HepG2 (cell line): ENCODE measurements around the gene SETD2. TPM values are rescaled to one million over a fixed set of nuclear protein-coding genes. Genes with fewer than 3 reads are reported as not detected.

ENCODE experiments used
- ATAC-seq: fragments of 200-7000 bp; cut with Tn5 transposase; 3 replicates; pipeline ENCODE4 v1.9.1; 2020; ENCODE audit warnings: mild to moderate bottlenecking, moderate library complexity
- BruUV-seq: library from RNA; stranded (reverse); fragments of 400-500 nt; replicated peaks from 2 replicates; lab custom pipeline; 2021; lab: Mats Ljungman, UMichigan
- CTCF ChIA-PET: fragments of 300-600 bp; formaldehyde crosslinking; extraction: SDS; loops from one replicate; lab custom pipeline; 2021; ENCODE audit warnings: low total read pairs, inconsistent platforms, low intra/inter-chr PET ratio; lab: Yijun Ruan, JAX
- POLR2A ChIA-PET: fragments of 350-600 bp; sonication (Branson Sonifier 250); formaldehyde crosslinking; loops from one replicate; lab custom pipeline; 2020; ENCODE audit warnings: antibody characterized with exemption, inconsistent platforms; lab: Yijun Ruan, JAX
- DNase-seq: peaks from one replicate; pipeline ENCODE4 v3.0.0-alpha.2; 2015; ENCODE audit warnings: low spot score
- FAIRE-seq: peaks from 3 replicates; lab custom pipeline; 2011; peaks lifted over from hg19 to GRCh38; lab: Jason Lieb, UNC
- H2AFZ ChIP-seq: one replicate; pipeline ENCODE4 v1.6.1; 2011; ENCODE audit warnings: low read length, inconsistent platforms
- H3K27ac ChIP-seq: fragments of 300-600 bp; 3 replicates; pipeline ENCODE4 v1.8.0; 2011; ENCODE audit warnings: mixed run types, mild to moderate bottlenecking, mixed read lengths, low read length, inconsistent platforms; ENCODE audit not compliant: insufficient read depth; ENCODE audit errors: extremely low read length
- H3K27me3 ChIP-seq, 2 experiments: fragments of 200-600 bp in 1 of 2; 2 replicates in 1 of 2; 3 replicates in 1 of 2; pipeline versions ENCODE4 v1.6.0 to v1.8.0; 2011; ENCODE audit warnings: low read length in 2 of 2, mild to moderate bottlenecking in 2 of 2, moderate library complexity in 2 of 2, inconsistent platforms in 1 of 2; ENCODE audit not compliant: insufficient read depth in 2 of 2, control insufficient read depth in 1 of 2
- H3K36me3 ChIP-seq, 2 experiments: fragments of 200-600 bp in 1 of 2; replicated peaks in 1 of 2; 2 replicates in 1 of 2; 3 replicates in 1 of 2; pipeline versions ENCODE4 v1.5.1 to v1.8.0; 2011; ENCODE audit warnings: low read length in 2 of 2, inconsistent platforms in 1 of 2; ENCODE audit not compliant: insufficient read depth in 2 of 2, control insufficient read depth in 1 of 2
- H3K4me1 ChIP-seq: 2 replicates; pipeline ENCODE4 v1.5.1; 2012; ENCODE audit warnings: low read length, inconsistent platforms; ENCODE audit not compliant: insufficient read depth
- H3K4me2 ChIP-seq: 2 replicates; pipeline ENCODE4 v1.6.0; 2011; ENCODE audit warnings: low read depth, low read length, inconsistent platforms
- H3K4me3 ChIP-seq, 3 experiments: fragments of 200-600 bp in 1 of 3; sonication (generic), shearing (Covaris generic) in 1 of 3; replicated peaks in 1 of 3; 2 replicates each; pipeline ENCODE4 v1.5.1; 2011 to 2016; ENCODE audit warnings: low read length in 3 of 3, inconsistent platforms in 2 of 3, low read depth in 2 of 3, mild to moderate bottlenecking in 2 of 3, control low read depth in 1 of 3, mixed read lengths in 1 of 3; ENCODE audit not compliant: insufficient read depth in 1 of 3
- H3K79me2 ChIP-seq: one replicate; pipeline ENCODE4 v1.6.1; 2011; ENCODE audit warnings: low read length, inconsistent platforms; ENCODE audit not compliant: insufficient read depth
- H3K9ac ChIP-seq: 2 replicates; pipeline ENCODE4 v1.6.0; 2011; ENCODE audit warnings: mild to moderate bottlenecking, low read depth, low read length, inconsistent platforms; ENCODE audit not compliant: insufficient read depth
- H3K9me3 ChIP-seq: 2 replicates; pipeline ENCODE4 v1.5.1; 2012; ENCODE audit warnings: mild to moderate bottlenecking, low read length
- H4K20me1 ChIP-seq: 2 replicates; pipeline ENCODE4 v1.6.0; 2011; ENCODE audit warnings: inconsistent platforms, mild to moderate bottlenecking, low read length, moderate library complexity; ENCODE audit not compliant: insufficient read depth
- EHMT2 ChIP-seq: fragments of 200-600 bp; sonication (generic); IDR thresholded peaks from 2 replicates; pipeline ENCODE4 v1.7.0; 2017; ENCODE audit warnings: antibody characterized with exemption, low read depth, low read length, borderline replicate concordance
- HOXA9 ChIP-seq: sonication (generic); formaldehyde crosslinking; IDR thresholded peaks from 2 replicates; pipeline ENCODE4 v1.8.1; 2022; ENCODE audit warnings: missing genetic modification reagents, mild to moderate bottlenecking, moderate library complexity, borderline replicate concordance
- ZFP1 ChIP-seq: IDR thresholded peaks from 2 replicates; pipeline ENCODE4 v1.6.1; 2016
- ZNF737 ChIP-seq: sonication (generic); formaldehyde crosslinking; IDR thresholded peaks from 2 replicates; pipeline ENCODE4 v1.5.0; 2020; ENCODE audit warnings: missing genetic modification reagents, mild to moderate bottlenecking, borderline replicate concordance
- ZNF776 ChIP-seq: sonication (generic); formaldehyde crosslinking; IDR thresholded peaks from 2 replicates; pipeline ENCODE4 v1.4.0; 2020; ENCODE audit warnings: mild to moderate bottlenecking, missing genetic modification reagents
- WGBS: methylation state at CpG from one replicate; pipeline ENCODE4 v1.1.6; 2017; ENCODE audit warnings: low lambda C conversion rate; 5-methylcytosine and 5-hydroxymethylcytosine counted together
- in situ Hi-C: cut with HindIII; loops from 2 replicates; pipeline ENCODE4 v1.10.0; 2017; ENCODE audit warnings: low pct_unique_long_range_greater_than_20kb; ENCODE audit not compliant: extremely low pct_ligation_motif_present
- intact Hi-C: fragments of 100-400 bp; cut with micrococcal nuclease; formaldehyde crosslinking; loops from one replicate; pipeline ENCODE4 v1.10.0; 2022; ENCODE audit not compliant: unreplicated experiment
- polyA plus RNA-seq, 8 experiments: library from polyadenylated mRNA; depleted of rRNA in 3 of 8; stranded (reverse) in 7 of 8; unstranded in 1 of 8; fragments of >200 nt; fragmentation: Illumina TruSeq in 4 of 8; extraction: Trizol in 4 of 8; gene quantifications; 2 replicates each; pipeline versions ENCODE4 v1.2.1 to v1.2.3, GENCODE V29; 2011 to 2016; ENCODE audit warnings: low read depth in 4 of 8, missing spikeins in 1 of 8, mixed read lengths in 1 of 8; ENCODE audit not compliant: insufficient read depth in 1 of 8
- total RNA-seq, 5 experiments: library from RNA; depleted of rRNA; stranded (reverse); fragments of >200 nt; fragmentation: Illumina TruSeq; extraction: Trizol; gene quantifications; 2 replicates each; pipeline ENCODE4 v1.2.3, GENCODE V29; 2016; ENCODE audit warnings: low read depth in 1 of 5
- TF ChIP-seq, protein P1 (sequence below): sonication (generic); formaldehyde crosslinking; IDR thresholded peaks from 2 replicates; pipeline ENCODE4 v1.5.1; 2020; ENCODE audit warnings: mild to moderate bottlenecking, missing genetic modification reagents, borderline replicate concordance
- TF ChIP-seq, protein P2 (sequence below): sonication (generic); formaldehyde crosslinking; IDR thresholded peaks from 2 replicates; pipeline ENCODE4 v1.4.0; 2020; ENCODE audit warnings: missing genetic modification reagents, borderline replicate concordance
- TF ChIP-seq, protein P3 (sequence below): IDR thresholded peaks from 2 replicates; pipeline ENCODE4 v1.6.1; 2016; ENCODE audit warnings: missing genetic modification reagents, missing compliant biosample characterization

The SETD2 gene
- total and polyA plus RNA-seq, 2 of the 13 experiments (the other 11 are each of a cell fraction or from before 2014, with no cell fraction given): 14.2 to 24.2 TPM

DNA sequence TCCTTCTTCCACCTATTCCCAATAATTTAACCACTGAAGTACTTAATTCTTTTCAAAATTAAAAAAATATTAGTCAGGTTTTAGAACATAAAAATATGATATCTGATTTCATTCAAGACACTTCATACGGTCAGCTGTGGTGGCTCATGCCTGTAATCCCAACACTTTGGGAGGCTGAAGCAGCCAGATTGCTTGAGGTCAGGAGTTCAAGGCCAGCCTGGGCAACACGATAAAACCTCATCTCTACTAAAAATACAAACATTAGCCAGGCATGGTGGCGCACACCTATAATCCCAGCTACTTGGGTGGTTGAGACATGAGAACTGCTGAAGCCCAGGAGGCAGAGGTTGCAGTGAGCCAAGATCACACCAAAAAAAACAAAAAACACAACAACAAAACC is 127.8 kb downstream of the SETD2 start (continued):
- TF ChIP-seq, protein P1, sequence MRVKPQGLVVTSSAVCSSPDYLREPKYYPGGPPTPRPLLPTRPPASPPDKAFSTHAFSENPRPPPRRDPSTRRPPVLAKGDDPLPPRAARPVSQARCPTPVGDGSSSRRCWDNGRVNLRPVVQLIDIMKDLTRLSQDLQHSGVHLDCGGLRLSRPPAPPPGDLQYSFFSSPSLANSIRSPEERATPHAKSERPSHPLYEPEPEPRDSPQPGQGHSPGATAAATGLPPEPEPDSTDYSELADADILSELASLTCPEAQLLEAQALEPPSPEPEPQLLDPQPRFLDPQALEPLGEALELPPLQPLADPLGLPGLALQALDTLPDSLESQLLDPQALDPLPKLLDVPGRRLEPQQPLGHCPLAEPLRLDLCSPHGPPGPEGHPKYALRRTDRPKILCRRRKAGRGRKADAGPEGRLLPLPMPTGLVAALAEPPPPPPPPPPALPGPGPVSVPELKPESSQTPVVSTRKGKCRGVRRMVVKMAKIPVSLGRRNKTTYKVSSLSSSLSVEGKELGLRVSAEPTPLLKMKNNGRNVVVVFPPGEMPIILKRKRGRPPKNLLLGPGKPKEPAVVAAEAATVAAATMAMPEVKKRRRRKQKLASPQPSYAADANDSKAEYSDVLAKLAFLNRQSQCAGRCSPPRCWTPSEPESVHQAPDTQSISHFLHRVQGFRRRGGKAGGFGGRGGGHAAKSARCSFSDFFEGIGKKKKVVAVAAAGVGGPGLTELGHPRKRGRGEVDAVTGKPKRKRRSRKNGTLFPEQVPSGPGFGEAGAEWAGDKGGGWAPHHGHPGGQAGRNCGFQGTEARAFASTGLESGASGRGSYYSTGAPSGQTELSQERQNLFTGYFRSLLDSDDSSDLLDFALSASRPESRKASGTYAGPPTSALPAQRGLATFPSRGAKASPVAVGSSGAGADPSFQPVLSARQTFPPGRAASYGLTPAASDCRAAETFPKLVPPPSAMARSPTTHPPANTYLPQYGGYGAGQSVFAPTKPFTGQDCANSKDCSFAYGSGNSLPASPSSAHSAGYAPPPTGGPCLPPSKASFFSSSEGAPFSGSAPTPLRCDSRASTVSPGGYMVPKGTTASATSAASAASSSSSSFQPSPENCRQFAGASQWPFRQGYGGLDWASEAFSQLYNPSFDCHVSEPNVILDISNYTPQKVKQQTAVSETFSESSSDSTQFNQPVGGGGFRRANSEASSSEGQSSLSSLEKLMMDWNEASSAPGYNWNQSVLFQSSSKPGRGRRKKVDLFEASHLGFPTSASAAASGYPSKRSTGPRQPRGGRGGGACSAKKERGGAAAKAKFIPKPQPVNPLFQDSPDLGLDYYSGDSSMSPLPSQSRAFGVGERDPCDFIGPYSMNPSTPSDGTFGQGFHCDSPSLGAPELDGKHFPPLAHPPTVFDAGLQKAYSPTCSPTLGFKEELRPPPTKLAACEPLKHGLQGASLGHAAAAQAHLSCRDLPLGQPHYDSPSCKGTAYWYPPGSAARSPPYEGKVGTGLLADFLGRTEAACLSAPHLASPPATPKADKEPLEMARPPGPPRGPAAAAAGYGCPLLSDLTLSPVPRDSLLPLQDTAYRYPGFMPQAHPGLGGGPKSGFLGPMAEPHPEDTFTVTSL (CRISPR knock-in tag): no peak
- no peak for TF ChIP-seq EHMT2

DNA sequence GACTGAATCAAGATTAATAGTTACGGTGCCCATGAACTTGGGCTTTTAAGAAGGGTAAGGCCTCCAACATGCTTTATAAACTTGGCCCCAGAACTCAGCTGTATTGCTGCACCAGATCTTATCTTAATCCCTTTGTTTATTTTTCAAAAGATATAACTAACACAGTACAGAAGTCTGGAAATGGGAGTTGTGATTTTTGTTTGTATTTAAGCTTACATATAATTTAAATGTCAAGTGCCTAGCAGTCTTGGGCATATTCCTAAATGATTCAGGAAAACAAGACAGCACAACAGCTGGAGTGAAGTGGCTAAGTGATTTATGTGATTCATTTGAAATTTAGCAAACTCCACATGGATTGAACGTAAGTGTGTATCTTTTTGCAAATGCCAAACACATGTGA is 128.3 kb downstream of the SETD2 start:
- BruUV-seq: no TSS peak
- H3K4me1 ChIP-seq: peaks cover 20% of the 10 kb centered on the region
- POLR2A ChIA-PET: no interaction called here
- in situ Hi-C loops (no loop called here), intact Hi-C loops (loop anchor here (2.0 kb wide), 1 partner anchor 63 kb away; no protein-coding TSS in a partner anchor)
- FAIRE-seq: no peak
- CTCF ChIA-PET: no interaction called here
- no peaks in the 10 kb centered on the region for H3K79me2 ChIP-seq
- H3K9me3 ChIP-seq: no peaks in the 10 kb centered on the region
- no peak overlapping the region for H3K9ac ChIP-seq
- no peak overlapping the region for H3K4me3 ChIP-seq
- H3K4me2 ChIP-seq: no peak overlapping the region
- DNase-seq: peak; percentile 34
- 0 out of 3 replicates have a peak, but pooled peaks have one; percentile 35 for ATAC-seq
- peaks cover 16 to 59% of the 10 kb centered on the region in 2 experiments for H3K36me3 ChIP-seq
- no peak overlapping the region for H2AFZ ChIP-seq
- no peak overlapping the region for H3K27ac ChIP-seq
- no peaks in the 10 kb centered on the region; the same call in 1 of the 2 replicates for H4K20me1 ChIP-seq
- no peaks in the 10 kb centered on the region for H3K27me3 ChIP-seq
- WGBS: 97% methylated on average over 2 of the region's 2 CpGs
- no peak for TF ChIP-seq ZFP1
- TF ChIP-seq HOXA9 (CRISPR knock-in tag): no peak
- no peak for TF ChIP-seq ZNF776 (CRISPR knock-in tag)
- TF ChIP-seq ZNF737 (CRISPR knock-in tag): no peak
- TF ChIP-seq, protein P2, sequence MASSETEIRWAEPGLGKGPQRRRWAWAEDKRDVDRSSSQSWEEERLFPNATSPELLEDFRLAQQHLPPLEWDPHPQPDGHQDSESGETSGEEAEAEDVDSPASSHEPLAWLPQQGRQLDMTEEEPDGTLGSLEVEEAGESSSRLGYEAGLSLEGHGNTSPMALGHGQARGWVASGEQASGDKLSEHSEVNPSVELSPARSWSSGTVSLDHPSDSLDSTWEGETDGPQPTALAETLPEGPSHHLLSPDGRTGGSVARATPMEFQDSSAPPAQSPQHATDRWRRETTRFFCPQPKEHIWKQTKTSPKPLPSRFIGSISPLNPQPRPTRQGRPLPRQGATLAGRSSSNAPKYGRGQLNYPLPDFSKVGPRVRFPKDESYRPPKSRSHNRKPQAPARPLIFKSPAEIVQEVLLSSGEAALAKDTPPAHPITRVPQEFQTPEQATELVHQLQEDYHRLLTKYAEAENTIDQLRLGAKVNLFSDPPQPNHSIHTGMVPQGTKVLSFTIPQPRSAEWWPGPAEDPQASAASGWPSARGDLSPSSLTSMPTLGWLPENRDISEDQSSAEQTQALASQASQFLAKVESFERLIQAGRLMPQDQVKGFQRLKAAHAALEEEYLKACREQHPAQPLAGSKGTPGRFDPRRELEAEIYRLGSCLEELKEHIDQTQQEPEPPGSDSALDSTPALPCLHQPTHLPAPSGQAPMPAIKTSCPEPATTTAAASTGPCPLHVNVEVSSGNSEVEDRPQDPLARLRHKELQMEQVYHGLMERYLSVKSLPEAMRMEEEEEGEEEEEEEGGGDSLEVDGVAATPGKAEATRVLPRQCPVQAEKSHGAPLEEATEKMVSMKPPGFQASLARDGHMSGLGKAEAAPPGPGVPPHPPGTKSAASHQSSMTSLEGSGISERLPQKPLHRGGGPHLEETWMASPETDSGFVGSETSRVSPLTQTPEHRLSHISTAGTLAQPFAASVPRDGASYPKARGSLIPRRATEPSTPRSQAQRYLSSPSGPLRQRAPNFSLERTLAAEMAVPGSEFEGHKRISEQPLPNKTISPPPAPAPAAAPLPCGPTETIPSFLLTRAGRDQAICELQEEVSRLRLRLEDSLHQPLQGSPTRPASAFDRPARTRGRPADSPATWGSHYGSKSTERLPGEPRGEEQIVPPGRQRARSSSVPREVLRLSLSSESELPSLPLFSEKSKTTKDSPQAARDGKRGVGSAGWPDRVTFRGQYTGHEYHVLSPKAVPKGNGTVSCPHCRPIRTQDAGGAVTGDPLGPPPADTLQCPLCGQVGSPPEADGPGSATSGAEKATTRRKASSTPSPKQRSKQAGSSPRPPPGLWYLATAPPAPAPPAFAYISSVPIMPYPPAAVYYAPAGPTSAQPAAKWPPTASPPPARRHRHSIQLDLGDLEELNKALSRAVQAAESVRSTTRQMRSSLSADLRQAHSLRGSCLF: no peak
- TF ChIP-seq, protein P3, sequence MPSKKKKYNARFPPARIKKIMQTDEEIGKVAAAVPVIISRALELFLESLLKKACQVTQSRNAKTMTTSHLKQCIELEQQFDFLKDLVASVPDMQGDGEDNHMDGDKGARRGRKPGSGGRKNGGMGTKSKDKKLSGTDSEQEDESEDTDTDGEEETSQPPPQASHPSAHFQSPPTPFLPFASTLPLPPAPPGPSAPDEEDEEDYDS (CRISPR knock-in tag): no peak
